Myocyte (in vitro differentiated cells): ENCODE results near the gene PGR. TPM values are rescaled to one million over a fixed set of nuclear protein-coding genes. Genes with fewer than 3 reads are reported as not detected.

Experiments used
- DNase-seq: peaks from one replicate; pipeline ENCODE4 v3.0.0-alpha.2; 2012; ENCODE audit warnings: low read depth
- total RNA-seq: library from RNA; depleted of rRNA; stranded (reverse); fragments of >200 nt; gene quantifications from 2 replicates; pipeline ENCODE4 v1.2.3, GENCODE V29; 2014

Gene PGR
- total RNA-seq, 1 donor from 2014 or later: not detected

DNA sequence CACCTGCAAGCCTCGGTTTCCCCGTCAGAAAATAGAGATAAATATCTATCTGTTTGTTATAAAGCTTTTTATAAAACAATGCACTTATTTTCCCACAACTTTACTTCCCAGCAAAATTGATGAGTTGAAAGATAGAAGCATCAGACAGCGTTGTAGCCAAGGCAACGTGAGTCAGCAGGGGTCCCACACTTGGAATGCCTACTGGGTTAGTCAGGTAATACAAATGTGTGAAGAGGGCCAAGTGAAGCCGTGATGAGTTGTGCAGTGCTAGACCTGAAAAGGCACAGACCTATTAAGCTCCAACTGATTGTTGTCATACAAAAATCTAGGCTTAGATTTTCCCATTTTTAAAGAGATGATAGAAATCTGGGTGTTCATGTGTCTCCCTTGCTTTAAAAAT, 118.7 kb downstream of the PGR start:
- no peak for DNase-seq

GRCh38 chr11:101009690-101010055, 119.9 kb downstream of the PGR start:
- DNase-seq: no peak

DNA sequence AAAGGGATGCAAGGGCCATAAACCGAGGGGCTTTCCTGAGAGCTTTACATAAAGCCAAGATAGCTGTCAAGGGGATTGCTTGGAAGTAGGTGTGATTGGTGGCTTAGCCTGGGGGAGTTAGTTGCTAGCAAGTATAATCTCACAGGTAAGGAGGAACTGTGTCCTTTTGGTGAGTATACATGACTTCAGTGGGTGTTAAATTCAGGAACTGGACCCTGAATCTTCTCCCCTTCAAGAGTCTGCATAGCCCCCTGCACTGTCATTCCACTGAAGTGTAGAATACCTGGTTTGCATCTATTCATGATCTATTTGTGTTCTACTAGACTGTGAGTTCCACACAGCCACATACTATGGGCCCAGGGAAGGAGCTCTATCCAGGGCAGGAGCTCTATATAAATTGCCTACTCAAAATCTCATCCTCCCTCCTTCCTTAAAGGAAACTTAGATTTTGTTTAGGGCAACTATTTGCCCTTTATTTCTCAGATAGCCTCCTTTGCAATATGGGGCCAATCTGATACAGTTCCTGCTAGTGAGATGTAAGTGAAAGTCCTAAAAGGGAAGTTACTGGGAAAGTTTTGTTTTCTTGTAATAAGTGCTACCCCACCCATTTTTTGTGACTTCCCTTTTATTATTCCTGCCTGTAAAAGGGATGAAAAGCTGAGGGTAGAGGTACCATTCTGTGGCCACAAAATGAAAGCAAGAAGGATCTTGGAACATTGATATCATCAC, 120.5 kb downstream of the PGR start:
- no peak for DNase-seq

- DNase-seq: no peak
Observed at GRCh38 chr11:101003468-101003867, 126.1 kb downstream of the PGR start.

GRCh38 chr11:100999756-101000155, 129.9 kb downstream of the PGR start:
- DNase-seq: no peak

DNA sequence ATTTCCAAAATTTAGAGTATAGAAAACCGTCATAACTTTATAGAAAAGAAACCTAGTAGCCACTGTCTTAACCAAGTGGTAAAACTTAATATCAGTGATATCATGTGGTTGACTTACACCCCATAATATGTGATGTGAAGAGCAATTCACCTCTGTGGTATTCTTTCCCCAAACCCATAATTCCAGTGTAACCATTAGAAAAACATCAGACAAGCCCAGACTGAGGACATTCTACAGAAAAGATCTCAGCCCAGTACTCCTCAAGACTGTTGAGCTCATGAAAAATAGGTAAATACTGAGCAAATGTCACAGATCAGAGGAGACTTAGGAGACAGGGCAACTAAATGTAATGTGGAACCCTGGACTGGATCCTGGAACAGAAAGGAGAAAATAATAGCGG, 134.6 kb downstream of the PGR start:
- no peak for DNase-seq

GRCh38 chr11:100991541-100991940, 138.1 kb downstream of the PGR start:
- no peak for DNase-seq

DNA sequence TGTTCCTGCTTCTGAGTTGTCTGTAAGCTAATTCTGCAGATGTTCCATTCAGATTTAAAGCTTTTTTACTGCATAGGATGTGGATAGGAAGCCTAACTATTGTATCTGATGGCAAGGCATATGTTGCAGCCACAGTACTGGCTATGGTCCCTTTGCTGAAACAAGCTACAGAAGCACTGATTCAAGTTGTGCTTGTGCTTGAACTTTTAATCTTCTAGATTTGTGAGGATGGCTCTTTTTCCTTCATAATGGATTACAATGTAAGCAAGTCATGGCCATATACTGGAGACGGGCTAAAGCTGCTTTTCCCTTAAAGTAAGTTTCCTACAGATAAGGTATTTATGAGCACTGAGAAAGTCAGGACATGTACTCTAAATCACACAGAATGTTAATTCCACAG, 138.7 kb downstream of the PGR start:
- DNase-seq: no peak

- DNase-seq: no peak
Observed at GRCh38 chr11:100984668-100985067, 144.9 kb downstream of the PGR start.

DNA sequence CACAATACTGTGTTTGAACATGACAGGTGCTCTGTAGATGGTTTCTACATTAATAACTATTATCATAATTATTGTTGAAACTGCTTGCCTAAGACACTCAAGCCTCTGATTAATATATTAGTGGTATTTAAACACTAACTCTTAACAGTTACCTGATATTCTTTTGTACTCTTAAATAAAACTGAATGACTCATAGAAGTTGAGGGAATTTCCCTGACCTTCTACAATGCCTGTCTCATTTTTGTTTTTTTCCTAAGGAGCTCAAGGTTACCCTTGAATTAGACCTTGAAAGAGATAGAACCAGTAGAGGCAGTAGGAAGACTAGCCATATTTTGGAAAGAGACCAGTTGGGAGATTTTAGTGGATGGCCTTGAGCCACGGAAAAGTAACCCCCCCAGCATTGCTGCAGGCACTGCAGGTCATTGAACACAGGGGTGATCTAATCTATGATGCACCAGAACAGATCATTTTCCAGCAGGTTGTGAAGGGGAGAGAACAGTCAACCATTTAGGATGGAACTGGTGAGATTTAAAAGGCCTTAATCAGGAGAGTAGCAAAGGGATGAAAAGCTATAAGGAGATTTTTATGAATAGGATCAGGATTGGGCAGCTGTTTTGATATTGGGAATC, 148.3 kb downstream of the PGR start:
- DNase-seq: no peak

DNA sequence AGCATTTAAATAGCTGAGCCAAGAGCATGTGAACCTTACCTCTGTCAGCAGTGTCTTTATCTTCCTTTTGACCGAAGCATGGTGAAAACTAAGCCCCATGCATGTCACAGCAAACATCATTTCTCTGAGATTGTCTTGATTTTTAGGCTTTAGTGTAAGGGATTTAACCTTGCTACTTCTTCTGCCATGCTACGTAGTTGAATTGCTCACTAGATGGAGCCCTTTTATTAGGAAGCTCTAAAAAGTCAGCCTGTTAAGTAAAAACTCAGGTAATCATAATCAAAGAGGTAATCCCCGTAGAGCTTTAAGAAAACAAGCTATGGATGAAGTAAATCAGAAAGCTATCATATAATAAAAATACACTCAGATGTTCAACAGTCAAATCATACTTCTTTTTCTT, 149.5 kb downstream of the PGR start:
- DNase-seq: peak; percentile 12
